Superior temporal gyrus (tissue), 1 donor: Measurements from ENCODE around the gene SAGE1.
"Not testable (repeated sequence)": the region's sequence is repeated elsewhere in the genome, so short reads cannot be mapped to it uniquely, and the experiment has no call there.

Source experiments
- DNase-seq: peaks from one replicate; pipeline ENCODE4 v3.0.0-alpha.2; 2016; ENCODE audit errors: extremely low spot score

The SAGE1 gene

GRCh38 chrX:135893294-135893817 lies at the start of gene SAGE1, which contains the start of gene CT45A10:
Gene SAGE1, plus strand, starts transcription at chrX:135893716. Its CDS starts 2,527 bp downstream, at chrX:135896243.
Gene CT45A10, minus strand, starts transcription at chrX:135893444. Its CDS starts 8,100 bp downstream, at chrX:135885344.
- DNase-seq: no peak

- not testable (repeated sequence) for DNase-seq
Measured at GRCh38 chrX:135854438-135854837, 39.1 kb upstream of the SAGE1 start, which contains the start of gene CT45A8. Gene CT45A8, minus strand, starts transcription at chrX:135854538. Its CDS starts 3,755 bp downstream, at chrX:135850783.

GRCh38 chrX:135871712-135872111 lies 21.8 kb upstream of the SAGE1 start, which contains the start of gene CT45A9:
Gene CT45A9, minus strand, starts transcription at chrX:135871812. Its CDS starts 3,751 bp downstream, at chrX:135868061.
- not testable (repeated sequence) for DNase-seq

GRCh38 chrX:135882741-135883140 lies 10.8 kb upstream of the SAGE1 start:
- not testable (repeated sequence) for DNase-seq

- DNase-seq: not testable (repeated sequence)
Measured at GRCh38 chrX:135888230-135888629, 5.3 kb upstream of the SAGE1 start.

GRCh38 chrX:135888976-135889375 lies 4.5 kb upstream of the SAGE1 start:
- DNase-seq: not testable (repeated sequence)

GRCh38 chrX:135890087-135890585 lies 3.4 kb upstream of the SAGE1 start:
- no peak for DNase-seq

GRCh38 chrX:135892781-135893180 lies 735 bp upstream of the SAGE1 start:
- DNase-seq: no peak

- DNase-seq: no peak
Measured at GRCh38 chrX:135910251-135910650, 16.7 kb downstream of the SAGE1 start.

GRCh38 chrX:135914404-135914803 lies 20.9 kb downstream of the SAGE1 start:
- DNase-seq: no peak

- DNase-seq: not testable (repeated sequence)
Measured at GRCh38 chrX:135920516-135920915, 27.0 kb downstream of the SAGE1 start.

- no peak for DNase-seq
Measured at GRCh38 chrX:135923353-135923752, 29.8 kb downstream of the SAGE1 start.

GRCh38 chrX:135927897-135928296 lies 34.4 kb downstream of the SAGE1 start:
- no peak for DNase-seq

GRCh38 chrX:135931644-135932487 lies 38.4 kb downstream of the SAGE1 start:
- peak; percentile 33 for DNase-seq

- DNase-seq: no peak
Measured at GRCh38 chrX:135944486-135944885, 51.0 kb downstream of the SAGE1 start.

- DNase-seq: no peak
Measured at GRCh38 chrX:135951291-135951690, 57.8 kb downstream of the SAGE1 start.
